HG03521 (cell line): ENCODE measurements around the gene VPS37C.

Experiments
- ATAC-seq: cut with Tn5 transposase; IDR thresholded peaks from one replicate; pipeline ENCODE4 v1.9.1; 2021; ENCODE audit warnings: mild to moderate bottlenecking, moderate library complexity; ENCODE audit not compliant: unreplicated experiment

The VPS37C gene

DNA sequence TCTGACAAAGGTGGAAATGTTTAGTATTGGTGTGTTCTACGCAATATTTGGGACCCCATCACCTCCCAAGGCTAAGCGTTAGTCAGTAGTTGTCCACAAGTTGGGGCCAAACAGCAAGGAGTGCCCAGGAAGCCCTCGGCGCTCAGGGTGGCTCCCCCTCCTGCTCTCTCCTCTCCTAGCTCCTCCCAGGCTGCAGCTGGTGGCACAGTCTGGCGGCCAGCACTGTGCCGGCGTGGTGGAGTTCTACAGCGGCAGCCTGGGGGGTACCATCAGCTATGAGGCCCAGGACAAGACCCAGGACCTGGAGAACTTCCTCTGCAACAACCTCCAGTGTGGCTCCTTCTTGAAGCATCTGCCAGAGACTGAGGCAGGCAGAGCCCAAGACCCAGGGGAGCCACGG, 42.2 kb downstream of the VPS37C start:
- no peak for ATAC-seq

DNA sequence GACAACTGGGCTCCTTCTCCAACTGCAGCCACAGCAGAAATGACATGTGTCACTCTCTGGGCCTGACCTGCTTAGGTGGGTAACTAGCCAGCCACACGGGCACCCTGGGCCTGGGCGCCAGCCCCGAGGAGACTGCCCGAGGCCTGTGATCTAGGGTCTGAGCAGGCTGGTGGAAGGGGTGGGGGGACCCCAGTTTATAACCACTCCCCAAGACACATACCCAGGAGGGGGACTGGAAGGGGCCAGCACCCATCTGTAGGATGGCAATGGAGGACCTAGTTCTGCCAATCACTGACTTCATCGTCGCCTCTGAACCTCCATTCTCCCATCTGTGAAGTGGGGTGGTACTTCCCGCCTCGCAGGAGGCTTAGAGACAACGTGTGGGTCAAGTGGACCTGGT, 42.8 kb downstream of the VPS37C start:
- ATAC-seq = no peak

DNA sequence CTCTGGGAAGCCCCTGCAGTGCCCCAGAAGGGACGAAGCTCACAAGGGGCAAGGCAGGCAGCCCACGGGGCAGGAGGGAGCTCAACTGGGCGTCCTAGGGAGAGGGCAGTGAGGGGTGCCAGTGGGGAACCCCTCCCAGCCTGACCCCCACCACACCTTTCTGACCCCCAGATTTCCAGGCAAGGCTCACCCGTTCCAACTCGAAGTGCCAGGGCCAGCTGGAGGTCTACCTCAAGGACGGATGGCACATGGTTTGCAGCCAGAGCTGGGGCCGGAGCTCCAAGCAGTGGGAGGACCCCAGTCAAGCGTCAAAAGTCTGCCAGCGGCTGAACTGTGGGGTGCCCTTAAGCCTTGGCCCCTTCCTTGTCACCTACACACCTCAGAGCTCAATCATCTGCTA, 43.2 kb downstream of the VPS37C start:
- ATAC-seq = no peak

DNA sequence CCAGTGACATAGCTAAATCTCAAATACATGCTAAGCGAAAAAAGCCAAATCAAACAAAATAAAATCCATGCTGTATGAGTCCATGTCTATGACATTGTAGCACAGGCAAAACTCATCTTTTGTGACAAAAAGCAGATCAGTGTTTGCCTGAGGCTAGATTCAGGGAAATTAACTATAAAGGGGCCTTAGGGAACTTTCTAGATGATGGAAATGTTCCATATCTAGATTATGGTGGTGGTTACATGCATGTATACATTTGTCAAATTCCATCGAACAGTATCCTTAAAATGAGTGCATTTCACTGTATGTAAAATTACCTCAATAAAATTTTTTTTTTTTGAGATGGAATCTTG, 44.1 kb downstream of the VPS37C start:
- ATAC-seq = no peak

DNA sequence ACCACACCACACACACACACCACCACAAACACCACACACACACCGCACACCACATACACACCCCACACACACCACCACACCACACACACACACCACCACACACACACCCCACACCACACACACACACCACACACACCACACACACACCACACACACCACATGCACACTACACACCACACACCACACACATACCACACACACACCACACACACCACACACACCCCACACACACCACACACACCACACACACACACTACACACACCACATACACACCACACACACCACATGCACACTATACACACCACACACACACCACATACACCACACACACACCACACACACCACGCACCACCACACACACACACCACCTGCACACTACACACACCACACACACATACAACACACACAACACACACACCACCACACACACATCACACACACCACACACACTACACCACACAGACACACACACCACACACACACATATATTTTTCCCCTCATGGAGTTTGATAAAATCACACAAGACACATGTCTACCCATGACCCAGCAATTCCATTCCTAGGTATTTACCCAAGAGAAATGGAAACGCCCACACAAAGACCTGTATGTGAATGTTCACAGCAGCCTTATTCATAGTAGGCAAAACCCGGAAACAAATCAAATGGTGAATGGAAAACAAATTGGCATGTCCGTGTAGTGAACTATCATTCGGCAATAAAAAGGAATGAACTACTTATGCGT, 44.6 kb downstream of the VPS37C start:
- ATAC-seq = no peak

DNA sequence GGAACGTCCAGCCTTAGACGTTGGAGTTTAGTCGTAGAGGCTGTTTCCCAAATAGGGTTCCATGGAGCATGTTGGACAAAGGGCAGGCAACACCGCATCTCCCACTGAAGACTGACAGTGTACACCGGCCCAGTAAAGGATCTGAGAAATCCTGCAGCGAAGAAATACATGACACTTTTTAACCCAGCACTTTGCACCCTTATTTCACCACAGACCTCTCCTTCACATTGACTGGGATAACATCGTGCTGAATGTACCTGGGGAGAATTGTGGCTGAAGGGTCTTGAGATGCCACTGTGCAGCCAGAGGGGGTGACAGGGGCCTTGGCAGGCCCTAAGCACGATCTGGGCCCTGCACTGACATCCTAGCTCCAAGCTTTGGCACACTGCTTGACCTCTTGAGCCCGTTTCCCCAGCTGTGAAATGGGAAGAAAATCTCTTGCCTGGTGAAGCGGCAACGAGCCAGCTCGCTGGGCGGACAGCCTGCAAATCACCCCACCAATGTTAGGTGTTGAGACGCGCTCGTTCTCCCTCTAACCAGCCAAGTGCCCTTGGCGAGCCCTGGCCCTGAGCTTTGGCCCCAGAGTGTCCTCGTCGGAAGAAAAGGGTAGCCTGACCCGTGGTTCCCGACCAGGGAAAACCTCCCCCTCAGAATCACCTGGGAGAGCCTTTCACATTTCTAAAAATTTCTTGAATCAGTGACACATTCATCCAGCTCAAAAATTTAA, 45.6 kb downstream of the VPS37C start:
- ATAC-seq = no peak

DNA sequence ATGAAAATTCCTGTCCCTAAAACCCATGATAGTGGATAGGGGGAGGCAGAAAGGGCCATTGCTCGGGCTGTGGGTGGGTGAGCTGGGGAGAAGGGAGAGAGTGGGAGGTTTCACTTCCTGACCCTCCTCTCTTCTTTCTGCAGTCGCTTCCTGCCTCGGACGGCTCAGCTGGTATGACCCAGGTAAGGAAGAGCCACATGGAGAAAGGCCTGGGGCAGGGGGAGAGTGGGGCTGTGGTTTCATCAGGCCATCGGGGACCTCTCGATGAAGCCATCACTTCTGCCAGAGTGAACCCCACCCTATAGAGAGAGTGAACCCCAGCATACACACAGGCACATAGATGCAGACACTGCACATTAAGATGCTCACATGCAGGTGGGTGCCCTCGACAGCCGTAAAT, 46.3 kb downstream of the VPS37C start:
- no peak for ATAC-seq

DNA sequence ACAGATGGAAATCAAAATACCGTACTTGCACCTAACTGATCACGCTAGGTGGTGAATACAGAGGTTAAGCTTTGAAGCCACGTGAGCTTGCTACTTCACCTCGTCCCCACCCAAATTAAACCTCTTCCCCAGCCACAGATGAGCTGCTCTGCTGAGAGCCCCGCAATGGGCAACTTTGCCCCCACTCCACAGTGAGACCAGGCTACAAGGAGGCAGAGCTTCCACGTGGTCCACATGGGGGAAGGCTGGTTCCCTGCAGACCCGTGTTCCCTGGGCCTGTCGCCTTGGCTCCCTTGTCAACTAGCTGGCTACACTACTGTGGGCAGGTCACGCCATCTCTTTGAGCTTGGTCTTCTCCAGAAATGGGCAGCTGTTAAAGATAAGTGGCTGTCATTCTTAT, 48.0 kb downstream of the VPS37C start:
- ATAC-seq = no peak

DNA sequence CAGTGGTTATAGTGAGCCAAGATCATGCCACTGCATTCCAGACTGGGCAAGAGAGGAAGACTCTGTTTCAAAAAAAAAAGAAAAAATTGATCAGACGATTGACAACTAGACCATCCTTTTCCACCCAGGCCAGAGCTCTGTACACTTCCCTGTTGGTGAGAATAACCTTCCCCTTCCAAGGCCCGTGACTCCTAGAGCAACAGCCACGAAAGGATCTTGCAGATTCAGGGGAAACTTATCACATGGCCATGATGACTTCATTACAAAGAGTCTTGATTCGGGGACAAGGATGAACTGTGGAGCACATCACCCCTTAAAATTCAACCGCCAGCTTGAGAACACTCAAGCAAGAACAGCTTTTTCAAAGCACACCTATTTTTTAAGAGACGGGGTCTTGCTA, 48.7 kb downstream of the VPS37C start:
- no peak for ATAC-seq

DNA sequence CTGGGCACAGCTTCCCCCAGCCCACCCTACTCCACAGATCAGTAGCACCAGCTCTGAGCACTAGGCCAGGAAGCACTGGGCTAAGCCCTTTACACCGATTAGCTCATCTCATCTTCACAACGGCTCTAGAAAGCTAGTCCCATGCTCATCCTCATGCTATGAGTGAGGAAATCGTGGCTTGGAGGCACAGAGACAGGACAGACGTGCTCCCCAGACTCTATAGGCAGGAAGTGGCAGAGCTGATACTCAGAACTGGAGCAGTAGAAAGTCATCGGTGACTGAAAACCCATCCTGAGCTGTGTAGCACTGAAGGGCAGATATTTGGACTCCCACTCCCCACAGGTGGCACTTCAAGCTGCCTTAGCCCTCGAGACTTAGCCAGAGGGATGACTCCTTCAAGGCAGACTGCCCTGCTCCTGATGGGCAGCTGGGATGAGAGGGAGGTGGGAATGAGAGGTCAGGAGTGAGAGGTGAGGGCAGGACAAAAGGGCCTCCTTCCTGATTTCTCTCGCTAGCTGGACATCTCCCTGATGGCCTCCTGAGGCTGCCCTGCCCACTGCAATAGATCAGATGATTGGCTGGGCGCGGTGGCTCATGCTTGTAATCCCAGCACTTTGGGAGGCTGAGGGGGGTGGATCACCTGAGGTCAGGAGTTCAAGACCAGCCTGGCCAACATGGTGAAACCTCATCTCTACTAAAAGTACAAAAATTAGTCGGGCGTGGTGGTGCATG, 49.3 kb downstream of the VPS37C start:
- no peak for ATAC-seq

DNA sequence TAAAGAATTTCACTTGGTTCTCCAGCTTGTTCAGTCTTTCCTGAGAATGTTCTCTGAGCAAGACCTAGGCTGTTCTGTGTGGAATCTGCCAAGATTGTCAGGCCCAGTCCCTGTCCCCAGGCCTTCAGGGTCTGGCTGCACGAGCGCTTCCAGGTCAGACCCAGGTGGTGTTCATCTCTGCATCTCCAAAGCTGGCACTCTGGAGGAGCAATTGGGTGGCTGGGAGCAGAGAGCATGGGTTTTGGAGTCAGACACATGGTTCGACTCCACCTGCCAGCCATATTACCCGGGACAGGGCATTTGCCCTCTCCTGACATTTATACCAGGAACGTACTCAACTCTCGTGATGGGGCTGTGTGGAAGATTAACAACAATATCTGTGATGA, 50.2 kb downstream of the VPS37C start:
- no peak for ATAC-seq

DNA sequence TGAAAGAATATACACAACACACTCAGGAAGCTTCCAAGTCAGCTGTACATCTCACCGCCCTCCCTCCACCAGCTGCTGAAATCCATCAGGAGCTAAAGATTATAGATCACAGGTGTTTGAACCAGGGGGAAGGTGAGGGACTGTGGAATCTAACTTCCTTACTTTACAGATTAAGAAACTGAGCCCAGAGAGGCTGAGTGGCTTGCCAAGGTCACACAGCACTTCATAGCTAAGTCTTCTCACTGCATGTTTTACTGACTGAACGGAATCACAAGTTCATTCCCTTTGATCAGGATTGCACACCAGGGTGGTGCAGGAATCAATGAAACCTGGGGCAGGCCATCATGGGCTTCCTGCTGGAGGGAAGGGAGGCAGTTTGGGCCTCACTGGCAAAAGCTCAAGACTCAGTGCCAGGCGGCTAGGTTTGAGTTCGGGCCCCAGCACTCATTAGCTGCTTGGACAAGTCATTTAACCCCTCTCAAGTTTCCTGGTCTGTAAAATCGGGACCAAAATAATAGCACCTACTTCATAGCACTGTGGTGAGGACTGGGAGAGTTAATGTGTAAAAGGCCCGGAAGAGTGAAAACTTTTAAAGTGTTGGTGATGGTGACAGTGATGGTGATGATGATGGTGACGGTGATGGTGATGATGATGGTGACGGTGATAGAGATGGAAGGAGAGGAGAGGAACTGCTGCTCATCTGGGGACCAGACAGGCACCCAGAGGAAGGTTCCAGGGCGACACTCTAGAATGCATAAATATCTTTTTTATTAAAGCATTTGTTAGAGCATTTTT, 50.8 kb downstream of the VPS37C start:
- ATAC-seq = no peak

DNA sequence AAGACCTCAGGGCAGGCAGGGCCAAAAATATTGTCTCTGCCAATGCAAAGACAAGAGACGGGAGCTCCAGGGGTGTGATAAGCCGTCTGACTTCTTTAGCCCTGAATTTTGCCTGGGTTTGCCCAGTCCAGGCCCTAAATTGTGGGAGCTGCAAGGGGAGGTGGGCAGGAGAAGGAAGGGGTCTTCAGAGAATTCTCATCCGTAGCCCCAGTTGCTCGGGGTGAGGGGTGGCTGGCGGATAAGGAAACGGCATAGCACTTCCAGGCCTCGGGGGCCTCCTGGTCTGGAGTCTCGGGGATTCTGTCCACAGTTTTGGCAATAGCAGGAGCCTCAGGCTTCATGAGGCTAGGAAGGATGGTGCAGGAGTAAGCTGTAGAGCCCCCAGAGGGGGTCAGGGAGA, 51.6 kb downstream of the VPS37C start:
- no peak for ATAC-seq

DNA sequence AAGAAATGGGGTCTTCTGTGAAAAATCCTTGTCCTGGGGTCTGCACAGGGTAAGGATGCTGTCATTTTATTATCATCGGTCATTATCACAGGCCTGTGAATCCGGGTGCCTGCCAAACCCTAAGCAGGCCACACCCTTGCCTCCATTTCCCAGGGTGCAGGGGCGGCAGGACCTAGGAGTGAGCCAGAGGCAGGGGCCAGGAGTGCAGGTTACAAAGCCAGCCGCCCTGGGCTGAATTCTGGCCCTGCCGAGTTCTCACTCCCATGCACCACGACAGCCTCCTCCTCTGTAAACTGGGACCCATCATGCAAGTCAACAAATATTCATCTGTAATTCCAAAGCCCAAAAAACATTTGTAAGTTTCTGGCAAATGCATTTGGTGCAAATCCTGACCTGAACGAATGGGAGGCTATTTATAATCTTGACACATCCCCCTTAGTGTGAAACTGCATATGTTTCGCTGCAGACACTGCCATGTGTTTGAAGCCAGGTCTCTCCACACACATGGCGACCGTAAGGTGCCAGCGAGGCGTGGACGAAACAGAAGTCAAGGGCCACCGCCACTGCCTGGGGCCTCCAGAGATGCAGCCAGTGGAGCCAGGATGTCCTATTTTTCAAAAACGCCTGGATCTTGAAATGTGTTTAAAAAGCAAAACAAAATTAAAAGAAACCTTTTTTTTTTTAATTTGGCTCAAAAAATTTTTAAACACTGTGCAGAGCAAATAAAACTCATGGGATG, 52.2 kb downstream of the VPS37C start:
- no peak for ATAC-seq

DNA sequence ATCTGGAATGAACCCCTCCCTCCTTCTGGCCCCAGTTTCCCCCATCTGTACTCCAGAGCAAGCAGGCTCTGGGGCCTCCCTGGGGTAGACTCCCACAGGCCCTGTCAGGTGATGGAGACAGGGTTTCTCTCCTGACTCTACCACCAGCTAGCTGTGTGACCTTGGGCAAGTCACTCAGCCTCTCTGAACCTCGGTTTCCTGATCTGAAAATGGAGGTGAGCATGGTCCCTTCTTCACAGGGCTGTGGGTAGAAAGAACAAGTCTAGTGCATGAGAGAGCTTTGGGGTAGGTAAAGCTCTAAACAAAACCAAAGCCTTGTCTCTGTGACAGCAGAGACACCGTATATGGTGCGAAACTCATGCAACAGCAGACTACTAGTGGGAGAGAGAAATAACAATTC, 53.3 kb downstream of the VPS37C start:
- no peak for ATAC-seq

DNA sequence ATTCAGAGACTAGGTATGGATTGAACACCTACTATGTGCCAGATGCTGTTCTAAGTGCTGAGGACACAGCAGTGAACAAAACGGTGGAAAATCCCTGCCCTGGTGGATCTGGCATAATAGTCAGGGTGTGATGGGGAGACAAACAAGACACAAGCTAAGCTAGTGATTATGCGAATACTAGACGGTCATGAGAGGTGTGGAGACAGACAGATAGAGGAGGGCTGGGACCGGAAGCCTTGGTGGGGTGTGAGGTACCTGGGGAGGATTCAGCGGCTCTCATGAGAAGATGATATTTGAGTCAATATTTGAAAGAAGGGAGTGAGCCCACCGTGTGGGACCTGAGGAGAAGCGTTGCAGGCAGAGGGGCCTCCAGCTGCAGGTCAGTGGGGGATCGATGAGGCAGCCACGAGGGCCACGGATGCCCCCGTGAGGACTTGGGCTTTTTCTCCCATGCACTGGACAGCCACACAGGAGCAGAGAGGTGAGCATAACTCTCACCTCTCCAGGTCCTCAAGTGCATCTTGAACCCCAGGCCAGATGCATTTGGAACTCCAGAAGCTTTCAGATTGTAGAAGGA, 54.2 kb downstream of the VPS37C start:
- no peak for ATAC-seq

DNA sequence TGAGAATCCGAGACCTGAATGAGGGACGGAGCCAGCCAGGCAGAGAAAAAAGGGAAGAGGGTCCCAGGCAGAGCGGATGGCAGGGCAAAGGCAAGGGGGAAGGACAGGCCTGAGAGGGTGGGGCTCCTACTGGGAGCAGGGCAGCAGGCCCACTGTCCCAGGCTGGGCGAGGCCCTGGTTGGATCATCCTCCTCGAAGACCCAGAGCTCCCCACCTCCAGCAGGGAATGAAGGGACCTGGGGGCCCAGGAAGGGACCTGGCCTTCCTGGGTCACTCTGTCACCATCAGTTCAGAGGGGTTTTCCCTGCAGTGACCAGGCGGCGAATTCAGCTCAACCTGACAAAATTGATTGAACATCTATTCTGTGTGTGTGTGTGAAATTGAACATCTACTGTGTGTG, 54.9 kb downstream of the VPS37C start:
- ATAC-seq = no peak

DNA sequence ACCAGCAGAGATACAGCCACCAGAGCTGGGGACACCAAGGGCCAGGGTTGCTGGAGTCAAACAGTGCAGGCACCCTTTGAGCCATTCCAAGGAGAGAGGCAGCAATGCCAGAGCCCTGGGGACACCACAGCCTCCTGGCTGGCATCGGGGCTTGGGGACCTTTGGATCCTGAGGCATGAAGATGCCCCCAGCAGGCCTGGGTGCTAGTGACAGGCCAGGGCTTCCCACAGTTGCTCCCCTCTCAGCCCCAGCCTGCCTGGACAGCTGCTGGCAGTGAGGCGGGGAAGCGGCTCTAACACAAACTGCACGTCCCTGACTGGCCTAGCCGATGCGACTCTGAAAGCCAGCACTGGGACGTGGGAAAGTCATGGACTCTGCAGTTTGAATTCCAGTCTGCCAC, 56.3 kb downstream of the VPS37C start:
- no peak for ATAC-seq

DNA sequence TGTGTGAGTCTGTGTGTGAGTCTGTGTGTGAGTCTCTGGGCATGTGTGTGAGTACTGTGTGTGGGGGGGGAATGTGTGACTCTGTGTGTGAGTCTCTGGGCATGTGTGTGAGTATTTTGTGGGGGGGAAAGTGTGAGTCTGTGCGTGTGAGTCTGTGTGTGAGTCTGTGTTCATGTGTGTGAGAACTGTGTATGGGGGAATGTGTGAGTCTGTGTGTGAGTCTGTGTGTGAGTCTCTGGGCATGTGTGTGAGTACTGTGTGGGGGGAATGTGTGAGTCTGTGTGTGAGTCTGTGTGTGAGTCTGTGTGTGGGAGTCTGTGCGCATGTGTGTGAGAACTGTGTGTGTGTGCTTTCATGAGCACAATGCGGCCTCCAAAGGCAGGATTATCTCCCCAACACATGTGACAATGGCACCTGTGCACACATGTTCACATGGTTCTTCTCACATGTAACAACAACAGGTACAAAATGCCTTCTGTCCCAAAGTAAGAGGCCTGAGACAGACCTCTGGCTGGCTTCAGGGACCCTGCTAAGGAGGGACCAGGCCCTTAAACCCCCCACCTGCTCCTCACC, 57.3 kb downstream of the VPS37C start:
- ATAC-seq = no peak
